BJ (cell line): Measurements from ENCODE around the gene NME4. TPM values are rescaled to one million over a fixed set of nuclear protein-coding genes. Genes with fewer than 3 reads are reported as not detected.

Experiments
- CTCF ChIA-PET: fragments of 350-600 bp; formaldehyde crosslinking; extraction: SDS; loops from one replicate; lab custom pipeline; 2021; ENCODE audit warnings: antibody characterized with exemption, inconsistent platforms; lab: Yijun Ruan, JAX
- POLR2A ChIA-PET: fragments of 300-600 bp; sonication (Branson Sonifier 250); formaldehyde crosslinking; extraction: SDS; loops from one replicate; lab custom pipeline; 2021; ENCODE audit warnings: antibody characterized with exemption; lab: Charles Lee
- DNase-seq: peaks from one replicate; pipeline ENCODE4 v3.0.0-alpha.2; 2011; ENCODE audit warnings: low read depth
- H3K27me3 ChIP-seq: 2 replicates; pipeline ENCODE4 v1.6.0; 2011; ENCODE audit warnings: low read length; ENCODE audit not compliant: control insufficient read depth, insufficient read depth
- H3K36me3 ChIP-seq: 2 replicates; pipeline ENCODE4 v1.5.1; 2011; ENCODE audit warnings: low read length; ENCODE audit not compliant: control insufficient read depth, insufficient read depth
- H3K4me3 ChIP-seq: 2 replicates; pipeline ENCODE4 v1.5.1; 2011; ENCODE audit warnings: low read depth, mild to moderate bottlenecking, control low read depth, low read length
- CTCF ChIP-seq: IDR thresholded peaks from 2 replicates; pipeline ENCODE4 v1.5.1; 2011; ENCODE audit warnings: low read depth, mild to moderate bottlenecking, control low read depth, inconsistent platforms, low read length, moderate library complexity; ENCODE audit not compliant: insufficient read depth
- polyA plus RNA-seq: library from polyadenylated mRNA; depleted of rRNA; stranded (reverse); fragments of >200 nt; gene quantifications from 2 replicates; pipeline ENCODE4 v1.2.3, GENCODE V29; 2011

NME4 gene
- polyA plus RNA-seq, 1 experiment, result 290 TPM

DNA sequence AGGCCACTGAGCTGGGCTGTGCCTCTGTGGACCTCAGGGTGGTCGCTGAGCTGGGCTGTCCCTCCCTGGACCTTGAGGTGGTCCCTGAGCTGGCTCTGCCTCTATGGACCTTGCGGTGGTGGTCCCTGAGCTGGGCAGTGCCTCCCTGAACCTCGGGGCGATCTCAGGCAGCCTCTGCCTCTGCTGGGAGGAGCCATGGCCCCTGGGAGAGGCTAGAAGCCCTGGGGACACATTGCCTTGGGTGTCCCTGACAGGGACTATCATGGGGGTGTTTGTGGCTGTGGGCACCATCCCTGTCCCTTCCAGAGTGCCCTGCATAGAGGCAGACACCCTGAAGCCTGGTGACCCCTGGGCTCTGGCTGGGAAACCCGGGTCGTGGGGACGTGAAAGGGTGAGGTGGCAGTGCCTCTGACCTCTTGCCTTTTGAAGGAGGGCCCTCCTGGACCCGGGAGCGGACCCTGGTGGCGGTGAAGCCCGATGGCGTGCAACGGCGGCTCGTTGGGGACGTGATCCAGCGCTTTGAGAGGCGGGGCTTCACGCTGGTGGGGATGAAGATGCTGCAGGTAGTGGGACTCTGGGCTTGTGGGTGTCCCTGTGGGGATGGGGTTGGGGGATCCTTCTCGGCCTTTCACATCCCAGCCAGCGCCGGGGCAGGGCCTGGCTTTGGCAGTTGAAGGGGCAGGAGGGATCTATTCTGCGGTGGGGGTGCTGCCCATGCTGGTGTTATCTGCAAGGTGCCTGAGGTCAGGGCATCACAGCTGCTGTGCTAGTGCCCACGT, 1.8 kb downstream of the NME4 start:
- Histone ChIP-seq H3K27me3 (no peaks in the 10 kb centered on the region), H3K4me3 (no peak overlapping the region), H3K36me3 (peaks cover 10% of the 10 kb centered on the region)
- ChIA-PET CTCF (interaction anchor here (0.6 to 1.6 kb wide), 7 partner anchors 8 to 305 kb away, joined by 3 read pairs; partner anchors contain the start of gene MRPL28), POLR2A (no interaction called here)
- no peak for DNase-seq
- no peak for TF ChIP-seq CTCF

DNA sequence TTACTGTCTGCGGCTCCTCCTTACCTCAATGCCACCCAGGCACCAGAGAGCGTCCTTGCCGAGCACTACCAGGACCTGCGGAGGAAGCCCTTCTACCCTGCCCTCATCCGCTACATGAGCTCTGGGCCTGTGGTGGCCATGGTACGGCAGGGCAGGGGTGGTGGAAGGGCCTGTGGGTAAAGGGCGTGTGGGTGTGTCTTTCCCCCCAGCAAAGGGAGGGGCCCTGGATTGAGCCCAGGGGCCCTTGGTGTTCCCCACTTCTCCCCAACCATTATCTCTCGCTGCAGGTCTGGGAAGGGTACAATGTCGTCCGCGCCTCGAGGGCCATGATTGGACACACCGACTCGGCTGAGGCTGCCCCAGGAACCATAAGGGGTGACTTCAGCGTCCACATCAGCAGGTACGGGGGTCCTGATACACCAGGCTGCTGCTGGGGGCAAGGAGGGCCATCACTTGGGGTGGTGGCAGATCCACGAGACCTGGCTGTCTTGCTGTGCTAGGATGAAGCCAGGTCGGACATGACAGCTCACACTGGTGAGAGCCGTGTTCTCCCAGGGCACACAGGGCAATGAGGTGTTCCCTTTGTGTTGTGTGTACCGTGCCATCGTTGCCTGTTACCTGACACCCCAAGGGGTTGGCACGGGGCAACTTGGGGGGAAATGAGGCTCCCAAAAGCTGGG, 2.5 kb downstream of the NME4 start:
- ChIA-PET CTCF (interaction anchor here (1.5 kb wide), 1 partner anchor 10 kb away, joined by 3 read pairs; no protein-coding TSS in a partner anchor), POLR2A (no interaction called here)
- H3K4me3 ChIP-seq, result no peak overlapping the region
- no peak for TF ChIP-seq CTCF
- DNase-seq, result no peak
- H3K36me3 ChIP-seq, result peaks cover 10% of the 10 kb centered on the region
- no peaks in the 10 kb centered on the region for H3K27me3 ChIP-seq

GRCh38 chr16:400061-400591, 3.1 kb downstream of the NME4 start:
- Histone ChIP-seq H3K36me3 (peaks cover 10% of the 10 kb centered on the region), H3K27me3 (no peaks in the 10 kb centered on the region), H3K4me3 (no peak overlapping the region)
- ChIA-PET CTCF (interaction anchor here (0.6 to 1.5 kb wide), 4 partner anchors 8 to 209 kb away, joined by 3 to 4 read pairs (median 3); no protein-coding TSS in a partner anchor), POLR2A (interaction anchor here (0.6 kb wide), 1 partner anchor 70 kb away, joined by 4 read pairs; no protein-coding TSS in a partner anchor)
- no peak for TF ChIP-seq CTCF
- DNase-seq, result no peak

DNA sequence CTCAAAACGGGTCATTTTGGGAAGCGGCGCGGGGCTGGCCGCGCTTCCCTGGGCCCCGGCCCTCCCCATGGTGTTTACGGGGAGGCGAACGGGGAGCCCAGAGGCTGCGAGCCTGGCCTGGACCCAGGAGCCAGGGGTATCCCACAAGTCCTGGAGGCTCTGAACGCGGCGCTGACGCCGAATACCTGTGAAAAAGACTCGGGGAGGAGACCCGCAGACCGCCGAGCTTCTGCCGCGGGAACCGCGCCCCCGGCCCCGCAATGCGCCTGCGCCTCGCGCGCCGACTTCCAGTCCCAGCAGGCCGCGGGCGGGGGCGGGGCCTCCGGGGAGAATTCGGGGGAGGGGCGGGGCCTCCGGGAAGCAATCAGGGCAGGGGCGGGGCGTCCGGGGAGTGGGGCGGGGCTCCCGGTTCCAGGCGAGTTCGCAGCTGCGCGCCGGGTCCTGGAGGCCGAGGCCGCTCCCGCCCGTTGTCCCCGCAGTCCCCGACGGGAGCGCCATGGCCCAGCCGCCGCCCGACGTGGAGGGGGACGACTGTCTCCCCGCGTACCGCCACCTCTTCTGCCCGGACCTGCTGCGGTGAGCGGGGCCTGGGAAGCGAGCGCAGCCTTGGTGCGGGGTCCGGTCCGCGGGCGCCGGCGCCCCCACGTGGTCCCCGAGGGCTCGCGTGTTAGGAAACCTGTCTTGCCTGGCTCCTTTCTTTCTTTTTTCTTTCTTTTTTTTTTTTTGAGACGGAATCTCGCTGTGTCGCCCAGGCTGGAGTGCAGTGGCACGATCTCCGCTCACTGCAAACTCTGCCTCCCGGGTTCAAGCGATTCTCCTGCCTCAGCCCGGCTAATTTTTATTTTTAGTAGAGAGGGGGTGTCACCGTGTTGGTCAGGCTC, 4.7 kb downstream of the NME4 start, which contains the start of gene DECR2:
Gene DECR2 (plus strand): TSS at position 418 of the 881 bp plus-strand sequence. CDS start 79 bp downstream, at position 497.
- Histone ChIP-seq H3K36me3 (peaks cover 10% of the 10 kb centered on the region), H3K27me3 (no peaks in the 10 kb centered on the region), H3K4me3 (peak within 1 kb of the TSS; percentile 82)
- DNase-seq, result peak; percentile 28
- peak; percentile 42 for TF ChIP-seq CTCF
- CTCF ChIA-PET, result interaction anchor here (0.6 to 1.0 kb wide), 6 partner anchors 23 to 295 kb away, joined by 3 to 4 read pairs (median 3); no protein-coding TSS in a partner anchor
- POLR2A ChIA-PET, result interaction anchor here (0.7 kb wide), 1 partner anchor 124 kb away, joined by 3 read pairs; no protein-coding TSS in a partner anchor
